RWPE1 (cell line): Measurements from ENCODE around the gene PPM1B.
"Not testable (repeated sequence)": the region's sequence is repeated elsewhere in the genome, so short reads cannot be mapped to it uniquely, and the experiment has no call there.

Experiments
- CTCF ChIA-PET: fragments of 350-600 bp; sonication (Branson Sonifier 250); formaldehyde crosslinking; extraction: SDS; loops from one replicate; lab custom pipeline; 2021; lab: Yijun Ruan, JAX
- POLR2A ChIA-PET: fragments of 400-600 bp; formaldehyde crosslinking; extraction: SDS; loops from one replicate; lab custom pipeline; 2020; ENCODE audit warnings: antibody characterized with exemption; ENCODE audit not compliant: low non-redundant PET; lab: Yijun Ruan, JAX
- DNase-seq: peaks from one replicate; pipeline ENCODE4 v3.0.0; 2012; ENCODE audit warnings: low spot score
- H3K27ac ChIP-seq: fragments of 450-650 bp; 2 replicates; pipeline ENCODE4 v1.5.1; 2017
- TF ChIP-seq, protein P1 (sequence below): fragments of 450-650 bp; conservative IDR thresholded peaks from 2 replicates; pipeline ENCODE4 v1.5.1; 2017; ENCODE audit warnings: low read depth, mild to moderate bottlenecking

PPM1B gene

DNA sequence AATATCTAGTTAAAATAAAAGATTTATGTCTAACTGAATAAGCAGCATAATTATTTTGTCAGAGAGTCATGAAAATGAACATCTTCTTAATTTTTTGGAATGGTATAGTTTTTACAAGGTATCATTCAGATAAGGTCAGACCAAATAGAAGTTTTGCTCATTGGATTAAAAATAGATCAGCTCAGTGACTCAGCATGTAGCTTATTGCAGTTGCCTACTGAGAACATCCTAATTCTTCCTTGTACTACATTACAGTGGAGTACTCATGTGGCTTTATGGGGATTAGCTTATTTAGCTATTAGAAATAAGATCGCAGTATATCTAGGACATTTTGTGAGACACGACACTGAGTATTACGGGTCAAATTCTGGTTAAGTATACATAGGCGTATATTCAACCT, 38.2 kb upstream of the PPM1B start:
- DNase-seq: no peak
- ChIA-PET POLR2A (no interaction called here), CTCF (no interaction called here)
- H3K27ac ChIP-seq: no peak overlapping the region
- TF ChIP-seq, protein P1, sequence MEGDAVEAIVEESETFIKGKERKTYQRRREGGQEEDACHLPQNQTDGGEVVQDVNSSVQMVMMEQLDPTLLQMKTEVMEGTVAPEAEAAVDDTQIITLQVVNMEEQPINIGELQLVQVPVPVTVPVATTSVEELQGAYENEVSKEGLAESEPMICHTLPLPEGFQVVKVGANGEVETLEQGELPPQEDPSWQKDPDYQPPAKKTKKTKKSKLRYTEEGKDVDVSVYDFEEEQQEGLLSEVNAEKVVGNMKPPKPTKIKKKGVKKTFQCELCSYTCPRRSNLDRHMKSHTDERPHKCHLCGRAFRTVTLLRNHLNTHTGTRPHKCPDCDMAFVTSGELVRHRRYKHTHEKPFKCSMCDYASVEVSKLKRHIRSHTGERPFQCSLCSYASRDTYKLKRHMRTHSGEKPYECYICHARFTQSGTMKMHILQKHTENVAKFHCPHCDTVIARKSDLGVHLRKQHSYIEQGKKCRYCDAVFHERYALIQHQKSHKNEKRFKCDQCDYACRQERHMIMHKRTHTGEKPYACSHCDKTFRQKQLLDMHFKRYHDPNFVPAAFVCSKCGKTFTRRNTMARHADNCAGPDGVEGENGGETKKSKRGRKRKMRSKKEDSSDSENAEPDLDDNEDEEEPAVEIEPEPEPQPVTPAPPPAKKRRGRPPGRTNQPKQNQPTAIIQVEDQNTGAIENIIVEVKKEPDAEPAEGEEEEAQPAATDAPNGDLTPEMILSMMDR: no peak

DNA sequence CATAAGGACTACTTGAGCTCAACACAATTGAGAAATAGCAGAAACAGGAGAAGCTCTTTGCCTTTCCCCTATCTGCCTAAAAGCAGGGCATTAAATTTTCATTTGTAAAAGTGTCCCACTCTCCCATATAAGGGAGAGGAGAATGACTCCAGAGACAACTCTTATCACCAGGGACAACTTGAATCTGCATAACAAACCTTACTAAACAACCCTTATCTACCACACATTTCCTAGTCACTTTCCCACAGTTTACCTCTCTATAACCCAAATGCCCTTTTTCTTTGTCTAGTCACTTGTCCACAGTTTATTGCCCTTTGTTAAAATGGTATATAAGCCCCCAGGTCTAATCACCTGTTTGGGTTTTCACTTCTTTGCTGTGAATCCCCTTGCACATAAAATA, 37.5 kb upstream of the PPM1B start:
- no peak for DNase-seq
- ChIA-PET CTCF (no interaction called here), POLR2A (no interaction called here)
- no peak overlapping the region for H3K27ac ChIP-seq
- TF ChIP-seq, protein P1: no peak

DNA sequence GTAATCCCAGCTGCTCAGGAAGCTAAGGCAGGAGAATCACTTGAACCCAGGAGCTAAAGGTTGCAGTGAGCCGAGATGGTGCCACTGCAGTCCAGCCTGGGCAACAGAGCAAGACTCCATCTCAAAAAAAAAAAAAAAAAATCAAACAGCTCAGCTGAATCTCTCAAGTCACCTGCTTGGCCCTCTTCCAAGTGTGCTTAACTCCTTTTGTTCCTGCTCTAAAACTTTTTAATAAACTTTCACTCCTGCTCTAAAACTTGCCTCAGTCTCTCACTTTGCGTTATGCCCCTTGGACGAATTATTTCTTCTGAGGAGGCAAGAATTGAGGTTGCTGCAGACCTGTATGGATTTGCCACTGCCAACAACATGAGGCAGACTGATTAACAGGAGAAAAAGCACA, 35.1 kb upstream of the PPM1B start:
- DNase-seq, POLR2A ChIA-PET, H3K27ac ChIP-seq: not testable (repeated sequence)
- CTCF ChIA-PET: interaction anchor here (0.7 kb wide), 1 partner anchor 131 kb away, joined by 3 read pairs; no protein-coding TSS in a partner anchor

DNA sequence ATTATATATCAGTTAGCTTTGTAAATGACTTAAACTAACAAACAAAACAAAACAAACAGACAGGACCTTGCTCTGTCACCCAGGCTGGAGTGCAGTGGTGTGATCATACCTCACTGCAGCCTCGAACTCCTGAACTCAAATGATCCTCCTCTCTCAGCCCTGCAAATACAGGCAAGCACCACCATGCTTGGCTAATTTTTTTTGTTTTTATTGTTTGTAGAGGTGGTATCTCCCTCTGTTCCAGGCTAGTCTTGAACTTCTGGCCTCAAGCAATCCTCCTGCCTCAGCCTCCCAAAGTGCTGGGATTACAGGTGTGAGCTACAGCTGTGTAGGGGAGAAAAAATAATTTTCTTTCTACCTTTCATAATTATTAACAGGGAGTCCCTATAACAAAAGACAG, 33.8 kb upstream of the PPM1B start:
- no peak for DNase-seq
- no peak overlapping the region for H3K27ac ChIP-seq
- POLR2A ChIA-PET: no interaction called here
- TF ChIP-seq, protein P1: no peak
- CTCF ChIA-PET: no interaction called here

DNA sequence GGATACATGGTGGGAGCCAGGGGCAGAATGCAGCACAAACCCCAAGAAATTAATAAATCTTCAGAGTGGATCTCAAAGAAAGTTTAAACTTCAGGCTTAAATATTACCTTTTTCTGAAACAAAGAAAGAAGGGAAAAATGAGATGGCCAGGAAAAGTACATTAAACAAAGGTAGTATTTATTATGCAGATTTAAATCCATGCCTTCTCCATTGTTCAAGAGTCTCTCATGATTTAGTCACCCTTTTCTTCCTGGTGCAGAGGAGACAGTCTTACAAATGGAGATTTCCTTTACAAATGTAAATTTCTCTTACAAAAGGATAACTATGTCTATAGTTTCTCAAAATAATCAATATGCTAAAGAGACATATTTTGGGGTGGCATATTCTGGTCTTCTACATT, 33.4 kb upstream of the PPM1B start:
- TF ChIP-seq, protein P1: no peak
- H3K27ac ChIP-seq: no peak overlapping the region
- DNase-seq: no peak
- ChIA-PET POLR2A (no interaction called here), CTCF (interaction anchor here (0.7 kb wide), 1 partner anchor 717 kb away, joined by 3 read pairs; no protein-coding TSS in a partner anchor)

DNA sequence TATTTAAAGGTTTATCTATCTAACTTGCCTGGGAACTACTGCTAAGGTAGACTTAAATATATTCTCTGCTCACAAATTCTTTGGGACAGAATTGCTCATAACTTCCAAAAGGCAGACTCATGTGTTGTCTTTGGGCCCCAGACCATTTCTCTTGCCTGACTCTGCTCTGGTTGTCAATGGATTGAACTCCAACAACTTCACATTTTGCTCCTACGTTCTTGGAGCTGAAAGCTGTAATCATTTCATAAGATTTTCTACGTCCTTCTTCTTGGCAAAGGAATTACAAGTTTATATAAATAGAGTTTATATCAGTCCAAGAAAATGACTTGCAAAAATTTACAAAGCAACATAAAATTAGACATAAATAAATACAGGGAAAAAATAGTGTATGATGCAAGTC, 32.9 kb upstream of the PPM1B start:
- DNase-seq: no peak
- CTCF ChIA-PET: interaction anchor here (0.7 kb wide), 1 partner anchor 717 kb away, joined by 3 read pairs; no protein-coding TSS in a partner anchor
- POLR2A ChIA-PET: no interaction called here
- TF ChIP-seq, protein P1: no peak
- no peak overlapping the region for H3K27ac ChIP-seq

DNA sequence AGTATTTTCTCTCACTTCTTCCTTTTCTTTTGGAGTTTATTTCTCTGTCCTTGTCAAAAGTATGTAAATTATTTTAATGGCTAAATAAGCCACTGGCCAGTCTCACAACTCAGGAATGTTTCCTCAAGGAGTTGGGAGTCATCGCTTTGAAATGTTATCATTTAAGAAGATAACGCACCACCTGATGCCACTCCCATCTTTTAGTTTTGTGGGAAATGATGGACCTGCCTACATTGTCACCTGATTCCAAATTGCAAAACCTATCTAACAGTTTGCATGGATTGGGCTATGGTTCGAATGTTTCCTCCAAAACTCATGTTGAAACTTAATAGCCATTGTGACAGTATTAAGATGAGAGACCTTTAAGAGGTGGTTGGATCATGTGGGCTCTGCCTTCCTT, 32.4 kb upstream of the PPM1B start:
- peak; percentile 51 for DNase-seq
- no peak overlapping the region for H3K27ac ChIP-seq
- ChIA-PET CTCF (interaction anchor here (0.7 kb wide), 1 partner anchor 718 kb away, joined by 3 read pairs; no protein-coding TSS in a partner anchor), POLR2A (no interaction called here)
- TF ChIP-seq, protein P1: no peak
